ENCODE data around the gene ACO2. TPM values are rescaled to one million over a fixed set of nuclear protein-coding genes. Genes with fewer than 3 reads are reported as not detected.

The ACO2 gene
- total RNA-seq (1,000 to 10,000 TPM in 1 of 10 donors, 100 to 1,000 TPM in 9; 587 to 1,020 (median 900) TPM), polyA plus RNA-seq (100 to 1,000 TPM; 180 to 375 TPM)
- long read RNA-seq, donor 1, transcript ACO2-201 (18 exons, 2,741 nt) = major isoform, 575 of 873 reads
- long read RNA-seq, donor 1, partial matches to known transcripts = 233 of 873 reads
- long read RNA-seq, donor 1, other reads (novel, unspliced or antisense) = 65 of 873 reads
- long read RNA-seq, donor 2, transcript ACO2-201 (18 exons, 2,741 nt) = major isoform, 714 of 1,157 reads
- long read RNA-seq, donor 2, partial matches to known transcripts = 409 of 1,157 reads
- long read RNA-seq, donor 2, other reads (novel, unspliced or antisense) = 33 of 1,157 reads
- long read RNA-seq, donor 3, transcript ACO2-201 (18 exons, 2,741 nt) = major isoform, 675 of 1,097 reads
- long read RNA-seq, donor 3, partial matches to known transcripts = 382 of 1,097 reads
- long read RNA-seq, donor 3, other reads (novel, unspliced or antisense) = 40 of 1,097 reads

- H3K27ac ChIP-seq = peak within 1 kb of the TSS; percentile 86 to 99 (median 97)
- TF ChIP-seq CTCF (IDR thresholded peaks at IDR 0.05) = no peak
- DNase-seq = peak; percentile 96 to 98
- H3K4me1 ChIP-seq = peaks cover 7 to 57% (median 51%) of the 10 kb centered on the region in 9 donors
- no peaks in the 10 kb centered on the region for H3K9me3 ChIP-seq
- intact Hi-C loops (cut with DNase I) = loop anchor here in 5 of 10 donors (1.0 to 5.0 kb wide), 3 partner anchors 20 to 49 kb away; no protein-coding TSS in a partner anchor
- peaks cover 0 to 69% (median 35%) of the 10 kb centered on the region in 9 donors for H3K36me3 ChIP-seq
- peak; percentile 96 to 99 (median 98) for ATAC-seq
- WGBS, 2 donors = 0 to 1% methylated on average over 51 of the region's 51 CpGs
- H3K4me3 ChIP-seq = peak within 1 kb of the TSS; percentile 80 to 100 (median 94)
- no peaks in the 10 kb centered on the region for H3K27me3 ChIP-seq
Measured at GRCh38 chr22:41468381-41469217, at the start of gene ACO2, which contains the start of gene PHF5A. Gene ACO2, plus strand, starts transcription at chr22:41469117. Its CDS starts 30 bp downstream, at chr22:41469147. Gene PHF5A, minus strand, starts transcription at chr22:41468692. Its CDS starts 39 bp downstream, at chr22:41468653.

GRCh38 chr22:41425660-41426365 is 43.1 kb upstream of the ACO2 start:
- TF ChIP-seq CTCF (IDR thresholded peaks at IDR 0.05) = no peak
- Histone ChIP-seq H3K9me3 (no peaks in the 10 kb centered on the region), H3K4me1 (no peaks in the 10 kb centered on the region), H3K4me3 (no peak overlapping the region), H3K27ac (no peak overlapping the region), H3K36me3 (peaks cover 0 to 69% (median 19%) of the 10 kb centered on the region in 9 donors), H3K27me3 (no peaks in the 10 kb centered on the region)
- WGBS, 2 donors = 61 to 72% methylated on average over 9 of the region's 9 CpGs
- intact Hi-C loops (cut with DNase I) = no loop called here
- peak in 1 of 8 donors; percentile 20 for ATAC-seq
- DNase-seq = no peak

- intact Hi-C loops (cut with DNase I) = no loop called here
- no peak for DNase-seq
- WGBS, 2 donors = 87 to 88% methylated on average over 13 of the region's 13 CpGs
- peaks cover 0 to 81% (median 16%) of the 10 kb centered on the region in 9 donors for H3K36me3 ChIP-seq
- no peak overlapping the region for H3K4me3 ChIP-seq
- H3K9me3 ChIP-seq = no peaks in the 10 kb centered on the region
- H3K27ac ChIP-seq = peak overlapping the region in 1 of 10 donors; percentile 21
- no peak for TF ChIP-seq CTCF (IDR thresholded peaks at IDR 0.05)
- peak in 1 of 8 donors; percentile 6 for ATAC-seq
- peaks cover 0 to 17% (median 8%) of the 10 kb centered on the region in 9 donors for H3K4me1 ChIP-seq
- no peaks in the 10 kb centered on the region for H3K27me3 ChIP-seq
Measured at GRCh38 chr22:41429232-41429950, 39.5 kb upstream of the ACO2 start.
